Measurements from ENCODE around the gene CEL. TPM values are rescaled to one million over a fixed set of nuclear protein-coding genes. Genes with fewer than 3 reads are reported as not detected.

CEL gene
- total RNA-seq, 2 donors from 2014 or later = 1.2 to 4.2 TPM

DNA sequence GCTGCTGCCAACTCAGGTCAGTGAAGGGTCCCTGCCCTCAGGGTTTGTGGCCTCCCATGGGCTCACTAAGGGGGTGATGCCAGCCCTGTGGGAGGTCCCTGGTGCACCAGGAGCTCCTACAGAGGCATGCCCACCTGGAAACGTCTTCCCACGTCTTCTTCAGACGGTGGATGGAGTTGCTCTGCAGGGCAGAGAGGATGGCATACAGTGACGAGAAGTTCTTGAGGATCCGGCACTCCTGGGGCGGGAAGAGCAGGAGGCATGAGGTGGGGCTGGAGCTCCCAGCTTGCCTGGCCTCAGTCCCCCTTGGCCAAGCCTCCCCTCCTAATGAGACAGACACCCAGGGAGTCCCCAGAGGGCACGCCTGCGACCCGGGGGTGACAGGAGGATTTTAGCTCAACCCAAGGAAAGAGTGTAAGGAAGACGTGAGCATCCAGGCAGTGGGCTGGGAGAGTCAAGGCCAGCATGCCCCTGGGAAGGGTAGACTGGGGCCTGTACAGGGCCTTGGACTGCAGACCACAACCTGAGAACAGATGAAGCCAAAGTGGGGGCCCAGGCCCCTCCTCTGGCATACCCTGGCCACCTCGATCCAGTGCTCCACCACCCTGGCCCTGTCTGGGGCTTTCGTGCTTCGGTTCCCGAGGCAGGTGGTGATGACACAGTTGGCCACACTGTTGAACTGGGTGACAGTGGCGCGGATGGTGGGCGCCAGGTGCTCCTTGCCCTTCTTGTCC is 44.9 kb downstream of the CEL start:
- Mint-ChIP-seq H3K4me1 (no peaks in the 10 kb centered on the region), H3K9me3 (no peaks in the 10 kb centered on the region), H3K36me3 (ENCODE audit: low read depth) (peaks cover 93% of the 10 kb centered on the region), H3K27ac (peak overlapping the region; percentile 54), H3K27me3 (no peaks in the 10 kb centered on the region), H3K4me3 (no peak overlapping the region)
- ATAC-seq (replicated peaks) = no peak

DNA sequence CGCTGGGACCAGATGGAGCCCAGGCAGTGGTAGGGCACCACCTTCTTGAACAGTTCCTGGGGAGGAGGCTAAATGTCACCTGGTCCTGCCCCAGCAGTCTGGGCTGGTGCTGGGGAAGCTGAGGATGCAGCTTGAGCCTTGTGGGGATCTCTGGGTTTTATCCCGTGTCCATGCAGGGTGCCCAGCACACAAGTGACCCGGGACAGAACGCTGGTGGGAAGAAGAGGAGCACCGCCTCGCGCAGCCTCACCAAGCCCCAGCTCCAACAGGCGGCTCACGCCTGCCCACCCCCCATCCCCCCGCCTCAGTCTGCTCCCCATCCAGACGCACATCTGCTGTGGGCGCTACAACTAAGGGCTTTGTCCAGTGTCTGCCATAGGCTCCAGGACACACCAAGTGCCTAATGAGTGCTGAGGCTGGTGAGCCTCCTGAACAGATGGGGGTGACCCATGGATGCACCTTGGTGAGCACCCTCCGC is 45.5 kb downstream of the CEL start:
- Mint-ChIP-seq H3K4me3 (no peak overlapping the region), H3K27me3 (no peaks in the 10 kb centered on the region), H3K9me3 (no peaks in the 10 kb centered on the region), H3K27ac (no peak overlapping the region), H3K4me1 (no peaks in the 10 kb centered on the region), H3K36me3 (ENCODE audit: low read depth) (peaks cover 93% of the 10 kb centered on the region)
- no peak for ATAC-seq (replicated peaks)

DNA sequence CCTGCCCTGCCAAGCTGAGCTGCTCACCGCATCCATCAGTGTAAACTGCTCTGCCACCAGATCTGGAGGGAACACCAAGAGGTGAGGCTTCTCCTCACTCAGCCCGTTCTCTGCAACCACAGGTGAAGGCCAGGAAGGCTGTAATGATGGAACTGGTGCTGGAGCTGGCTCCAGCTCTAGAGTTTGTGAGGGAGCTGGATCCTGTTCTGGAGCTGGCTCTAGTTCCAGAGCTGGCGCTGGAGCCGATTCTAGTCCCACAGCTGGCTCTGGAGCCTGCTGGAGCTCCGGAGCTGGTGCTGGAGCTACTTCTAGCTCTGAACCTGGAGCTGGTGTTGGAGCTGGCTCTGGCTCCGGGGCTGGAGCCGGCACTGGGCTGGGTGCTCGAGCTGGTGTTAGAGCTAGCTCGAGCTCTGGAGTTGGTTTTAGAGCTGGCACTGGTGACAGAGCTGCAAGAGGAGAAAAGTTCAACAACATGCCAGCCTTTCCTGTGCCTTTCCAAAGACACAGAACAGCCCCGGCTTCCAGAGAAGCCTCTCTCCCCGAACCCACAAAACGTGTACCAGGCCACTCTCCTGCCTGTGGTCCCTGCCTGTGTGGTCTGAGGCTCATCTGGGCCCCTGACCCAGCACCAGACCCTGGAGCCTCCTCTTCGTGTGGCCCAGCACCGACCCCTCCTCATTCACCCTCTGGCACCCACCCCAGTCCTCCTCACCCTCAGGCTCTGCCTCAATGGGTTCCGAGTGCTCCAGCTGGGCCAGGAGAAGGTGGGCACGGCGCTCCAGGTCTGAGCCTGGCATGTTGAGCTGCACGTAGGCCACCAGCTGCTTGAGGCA is 46.4 kb downstream of the CEL start:
- Mint-ChIP-seq H3K27me3 (no peaks in the 10 kb centered on the region), H3K9me3 (no peaks in the 10 kb centered on the region), H3K36me3 (ENCODE audit: low read depth) (peaks cover 92% of the 10 kb centered on the region), H3K4me1 (no peaks in the 10 kb centered on the region), H3K4me3 (no peak overlapping the region), H3K27ac (no peak overlapping the region)
- no peak for ATAC-seq (replicated peaks)

DNA sequence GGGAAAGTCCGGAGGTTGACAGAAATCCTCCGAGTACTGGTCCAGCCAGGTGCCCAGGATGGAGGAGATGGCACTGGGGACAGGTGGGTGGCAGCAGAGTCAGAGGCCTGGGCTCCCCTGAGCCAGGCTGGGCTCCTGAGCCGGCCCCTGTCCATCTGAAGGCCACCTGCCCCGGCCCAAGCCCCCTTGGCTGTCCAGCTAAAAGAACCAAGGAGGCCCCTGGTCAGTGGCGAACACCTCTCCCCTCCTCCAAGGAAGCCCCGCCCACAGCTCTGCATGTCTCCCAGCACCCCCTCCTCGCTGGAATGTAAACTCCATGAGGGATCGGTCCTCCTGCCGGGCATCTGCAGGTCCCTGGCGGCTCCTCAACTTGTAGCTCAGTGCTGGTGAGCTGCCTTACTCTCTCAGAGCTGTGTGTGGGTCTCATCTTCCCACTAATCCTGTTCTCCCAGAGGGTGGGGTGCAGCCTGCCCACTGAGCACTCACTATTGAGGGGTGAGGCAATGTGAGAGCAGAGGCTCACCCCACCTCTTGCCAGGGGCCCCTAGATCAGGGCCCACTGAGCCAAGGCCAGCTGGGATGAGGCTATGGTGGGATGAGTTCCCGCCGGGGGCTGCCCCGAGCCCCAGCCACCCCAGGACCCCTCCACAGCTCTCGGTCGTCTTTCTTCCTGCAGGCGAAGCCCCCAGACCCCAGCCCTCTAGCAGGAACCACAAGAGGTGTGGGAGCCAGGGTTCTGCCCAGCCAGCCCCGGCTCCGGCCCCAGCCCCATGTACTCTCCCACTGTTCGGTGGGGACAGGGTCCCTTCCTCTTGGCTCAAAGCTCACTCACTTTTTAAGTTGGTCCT is 47.2 kb downstream of the CEL start:
- H3K27ac Mint-ChIP-seq = peak overlapping the region; percentile 17
- H3K36me3 Mint-ChIP-seq (ENCODE audit: low read depth) = peaks cover 94% of the 10 kb centered on the region
- H3K9me3 Mint-ChIP-seq = no peaks in the 10 kb centered on the region
- no peaks in the 10 kb centered on the region for H3K27me3 Mint-ChIP-seq
- ATAC-seq (replicated peaks) = no peak
- H3K4me1 Mint-ChIP-seq = peaks cover 4% of the 10 kb centered on the region
- no peak overlapping the region for H3K4me3 Mint-ChIP-seq

DNA sequence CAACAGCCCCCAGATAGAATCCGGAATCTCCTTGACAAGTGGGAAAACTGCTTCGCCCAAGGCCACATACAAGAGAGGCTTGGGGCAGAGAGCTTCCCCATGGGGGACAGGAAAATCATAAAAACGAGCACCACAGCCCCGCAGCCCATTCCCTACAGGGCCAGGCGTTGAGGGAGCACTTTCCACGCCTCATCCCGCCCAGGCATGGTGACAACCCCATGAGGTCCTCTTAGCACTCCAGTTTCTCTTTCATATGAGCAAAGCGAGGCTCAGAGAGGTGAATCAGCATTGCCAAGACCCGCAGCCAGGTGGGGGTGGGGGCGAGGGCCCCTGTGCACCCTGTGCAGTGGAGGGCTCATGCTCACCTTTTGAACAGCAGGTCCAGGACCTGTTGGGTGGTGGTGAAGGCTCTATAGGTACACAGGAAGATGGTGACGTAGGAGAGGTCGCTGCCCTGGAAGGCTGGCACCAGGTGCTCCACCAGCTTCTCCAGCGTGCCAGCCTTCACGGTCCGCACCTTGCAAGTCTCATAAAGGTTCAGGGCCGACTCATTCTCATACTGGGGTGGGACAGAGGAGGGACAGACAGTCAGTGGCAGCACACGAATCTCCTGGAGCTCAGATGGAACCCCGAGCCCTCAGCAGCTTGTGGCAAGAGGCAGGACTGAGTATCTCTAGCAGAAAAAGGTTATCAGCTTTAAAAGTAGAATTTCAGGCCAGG is 48.3 kb downstream of the CEL start:
- H3K4me1 Mint-ChIP-seq = peaks cover 4% of the 10 kb centered on the region
- peaks cover 84% of the 10 kb centered on the region for H3K36me3 Mint-ChIP-seq (ENCODE audit: low read depth)
- no peak for ATAC-seq (replicated peaks)
- no peak overlapping the region for H3K4me3 Mint-ChIP-seq
- H3K27me3 Mint-ChIP-seq = no peaks in the 10 kb centered on the region
- peak overlapping the region; percentile 17 for H3K27ac Mint-ChIP-seq
- H3K9me3 Mint-ChIP-seq = no peaks in the 10 kb centered on the region

DNA sequence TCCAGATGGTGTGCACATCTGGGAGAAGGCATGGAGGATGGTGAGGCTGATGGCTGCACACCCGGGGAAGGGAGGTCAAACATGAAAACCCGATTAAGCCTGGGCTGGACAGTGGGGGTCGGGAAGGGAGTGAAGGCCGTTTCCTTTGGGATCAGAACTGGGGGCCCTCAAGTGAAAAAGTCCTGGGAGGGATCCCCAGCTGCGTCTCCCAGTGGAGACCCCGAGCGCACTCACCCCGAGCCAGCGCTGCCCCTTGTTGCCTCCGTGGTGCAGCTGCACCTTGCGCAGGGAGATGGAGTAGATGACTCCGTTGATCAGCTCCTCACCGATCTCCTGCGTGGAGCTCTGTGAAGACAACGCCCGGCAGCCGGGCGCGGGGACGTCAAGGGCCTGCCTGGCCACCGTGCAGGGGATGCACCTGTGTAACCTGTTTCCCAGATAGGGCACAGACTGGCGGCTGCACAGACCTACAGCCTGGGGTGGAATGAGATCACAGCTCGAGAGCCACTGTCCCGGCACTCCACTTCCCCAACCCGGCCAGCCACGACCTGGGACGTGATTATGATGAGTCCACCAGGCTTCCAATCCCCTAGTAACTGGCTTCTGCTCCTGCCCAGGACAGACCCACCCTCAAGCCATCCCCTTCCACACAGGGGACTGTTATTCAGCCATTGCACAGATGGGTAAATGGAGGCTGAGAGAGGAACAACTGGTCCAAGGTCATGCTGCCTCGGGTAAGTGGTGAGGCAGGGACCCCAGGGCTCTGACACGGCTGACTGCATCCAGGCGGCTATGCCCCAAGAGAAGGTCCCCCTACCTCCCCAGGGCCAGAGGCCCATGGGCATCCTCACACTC is 50.3 kb downstream of the CEL start:
- no peak for ATAC-seq (replicated peaks)
- Mint-ChIP-seq H3K4me1 (peaks cover 15% of the 10 kb centered on the region), H3K27me3 (no peaks in the 10 kb centered on the region), H3K4me3 (peak overlapping the region; percentile 85), H3K9me3 (no peaks in the 10 kb centered on the region), H3K36me3 (ENCODE audit: low read depth) (peaks cover 75% of the 10 kb centered on the region), H3K27ac (no peak overlapping the region)

DNA sequence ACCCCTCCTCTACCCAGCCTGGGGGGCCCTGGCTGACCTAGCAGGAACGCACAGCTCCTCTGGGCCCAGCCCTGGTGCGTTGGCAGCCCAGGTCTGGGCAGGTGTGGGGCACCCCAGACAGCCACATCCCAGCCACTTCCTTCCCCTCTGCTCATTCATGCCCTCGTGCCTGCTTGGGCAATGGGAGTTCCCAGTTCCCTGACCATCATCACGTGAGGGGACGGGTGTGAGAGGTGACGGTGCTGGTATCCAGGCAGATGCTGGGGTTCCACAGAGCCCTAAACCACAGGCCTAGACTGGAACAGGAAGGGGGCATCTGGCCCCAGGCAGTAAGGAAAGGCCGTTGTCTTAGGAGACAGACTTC is 50.9 kb downstream of the CEL start:
- H3K4me3 Mint-ChIP-seq = peak overlapping the region; percentile 85
- peak; percentile 5 for ATAC-seq (replicated peaks)
- no peaks in the 10 kb centered on the region for H3K27me3 Mint-ChIP-seq
- H3K4me1 Mint-ChIP-seq = peaks cover 20% of the 10 kb centered on the region
- no peak overlapping the region for H3K27ac Mint-ChIP-seq
- peaks cover 76% of the 10 kb centered on the region for H3K36me3 Mint-ChIP-seq (ENCODE audit: low read depth)
- H3K9me3 Mint-ChIP-seq = no peaks in the 10 kb centered on the region

DNA sequence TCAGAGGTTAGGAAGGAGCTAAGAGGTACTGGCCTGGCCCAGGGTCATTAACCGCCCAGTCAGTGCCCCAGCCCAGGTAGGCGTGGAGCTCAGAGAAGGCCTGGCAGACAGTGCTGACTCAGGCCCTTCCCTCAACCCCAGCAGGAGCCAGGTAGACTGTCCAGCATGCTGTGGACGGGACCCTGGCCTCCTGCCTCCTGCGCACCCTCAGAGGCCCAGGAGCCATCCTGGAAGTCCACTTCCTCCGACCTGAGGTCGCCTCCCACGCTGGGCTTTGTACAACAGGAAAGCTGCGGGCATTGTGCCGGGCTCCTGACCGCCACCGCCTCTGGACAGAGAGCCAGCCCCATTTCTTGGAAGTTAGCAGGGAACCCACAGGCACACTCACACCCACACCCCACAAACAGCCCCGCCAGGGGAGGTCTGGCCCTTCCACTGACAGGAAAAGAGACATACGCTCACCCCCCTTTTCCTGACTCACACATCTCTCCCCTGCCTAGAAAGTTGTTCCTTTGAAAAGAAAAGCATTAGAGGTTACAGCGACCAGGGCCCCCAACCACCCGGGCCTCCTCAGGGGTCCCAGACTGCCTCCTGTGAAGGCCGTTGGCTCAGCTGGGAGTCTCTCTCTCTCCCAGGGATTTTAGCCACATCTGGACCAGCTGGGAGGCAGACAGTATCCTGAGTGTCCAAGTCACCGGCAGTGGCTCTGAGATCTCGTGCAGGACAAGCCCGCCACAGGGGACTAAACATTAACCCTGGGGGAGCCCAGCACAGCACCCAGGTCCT is 51.6 kb downstream of the CEL start:
- peaks cover 73% of the 10 kb centered on the region for H3K36me3 Mint-ChIP-seq (ENCODE audit: low read depth)
- H3K4me1 Mint-ChIP-seq = peaks cover 24% of the 10 kb centered on the region
- H3K4me3 Mint-ChIP-seq = peak overlapping the region; percentile 85
- peak; percentile 20 for ATAC-seq (replicated peaks)
- no peaks in the 10 kb centered on the region for H3K27me3 Mint-ChIP-seq
- H3K9me3 Mint-ChIP-seq = no peaks in the 10 kb centered on the region
- H3K27ac Mint-ChIP-seq = peak overlapping the region; percentile 78

DNA sequence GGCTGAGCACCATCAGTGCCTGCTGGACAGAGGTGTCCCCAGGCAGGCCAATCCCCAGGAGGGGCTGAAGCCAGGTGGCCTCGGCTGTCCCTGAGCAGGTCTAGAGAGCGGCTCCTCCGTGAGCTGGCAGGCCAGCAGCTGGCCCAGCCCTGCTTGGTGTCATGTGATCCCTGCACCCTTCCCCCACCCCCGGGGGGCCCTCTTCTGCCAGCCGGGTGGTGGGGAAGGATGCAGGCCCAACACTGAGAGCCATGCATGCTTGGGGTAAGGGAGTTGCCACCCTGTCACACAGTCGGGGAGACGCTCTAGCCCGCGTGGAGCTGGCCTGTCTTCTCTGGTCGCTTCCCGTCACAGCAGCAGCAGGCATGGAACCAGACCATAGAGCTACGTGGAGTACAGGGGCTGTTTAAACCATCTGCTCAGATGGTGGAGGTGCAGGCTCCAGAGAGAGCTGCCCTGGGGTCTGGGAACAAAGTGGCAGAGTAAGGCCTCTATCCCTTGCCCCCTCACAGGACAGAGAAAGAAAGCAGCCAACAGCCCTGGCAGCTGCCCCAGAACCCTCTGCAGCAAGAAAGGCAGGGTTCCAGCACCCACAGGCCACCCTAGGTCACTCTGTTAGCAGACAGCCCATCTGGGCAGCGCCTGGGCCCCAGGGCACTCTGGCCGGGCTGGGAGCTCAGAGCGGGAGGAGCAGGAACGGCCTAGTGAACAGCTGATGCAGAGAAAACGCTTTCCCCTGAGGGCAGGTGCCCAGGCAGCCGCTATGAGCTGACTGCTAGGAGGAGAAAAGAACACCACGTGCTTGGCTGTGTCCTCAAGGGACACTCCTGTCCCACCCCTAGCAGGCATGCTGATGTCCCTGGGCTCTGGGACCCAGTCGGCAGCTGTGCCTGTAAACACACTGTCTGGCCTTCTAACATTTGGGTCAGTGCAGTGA is 52.4 kb downstream of the CEL start:
- Mint-ChIP-seq H3K27me3 (no peaks in the 10 kb centered on the region), H3K4me1 (peaks cover 29% of the 10 kb centered on the region), H3K9me3 (no peaks in the 10 kb centered on the region), H3K36me3 (ENCODE audit: low read depth) (peaks cover 72% of the 10 kb centered on the region), H3K4me3 (peak overlapping the region; percentile 85), H3K27ac (peak overlapping the region; percentile 78)
- no peak for ATAC-seq (replicated peaks)

DNA sequence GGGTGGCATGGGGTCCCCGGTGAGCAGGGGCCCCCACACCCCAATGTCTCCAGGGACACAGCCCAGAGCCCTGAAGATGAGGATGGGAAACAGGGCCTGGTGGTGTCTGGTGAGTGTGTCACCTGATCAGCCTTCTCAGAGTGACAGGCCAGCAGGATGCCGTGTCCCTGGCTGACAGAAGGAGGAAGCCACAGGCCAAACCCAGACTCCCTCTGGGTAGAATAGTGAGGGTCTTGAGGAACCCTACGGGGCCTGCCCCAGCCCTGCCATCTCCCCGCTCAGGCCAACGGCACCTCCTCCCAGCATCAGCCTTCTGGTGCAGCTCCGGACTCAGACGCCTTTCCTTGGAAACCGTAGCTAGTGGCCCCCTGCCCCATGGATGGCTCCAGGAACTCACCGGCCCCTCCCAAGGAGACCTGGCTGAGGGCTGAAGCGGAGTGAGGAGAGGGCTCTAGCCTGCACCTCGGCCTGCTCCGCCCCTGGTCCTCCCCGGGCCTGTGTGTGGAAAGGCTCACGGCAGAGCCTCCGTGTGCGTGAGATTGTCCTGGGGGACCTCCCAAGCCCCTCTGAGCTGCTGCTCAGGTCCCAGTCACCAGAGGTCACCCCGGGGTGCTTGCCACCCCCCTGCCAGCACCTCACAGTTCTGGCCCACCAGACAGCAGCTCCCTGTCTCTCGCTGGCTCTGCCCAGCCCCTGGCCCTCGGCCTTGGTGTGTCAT is 53.3 kb downstream of the CEL start:
- no peak for ATAC-seq (replicated peaks)
- Mint-ChIP-seq H3K4me1 (peaks cover 29% of the 10 kb centered on the region), H3K9me3 (no peaks in the 10 kb centered on the region), H3K27ac (peak overlapping the region; percentile 93), H3K4me3 (peak overlapping the region; percentile 85), H3K36me3 (ENCODE audit: low read depth) (peaks cover 68% of the 10 kb centered on the region), H3K27me3 (no peaks in the 10 kb centered on the region)

DNA sequence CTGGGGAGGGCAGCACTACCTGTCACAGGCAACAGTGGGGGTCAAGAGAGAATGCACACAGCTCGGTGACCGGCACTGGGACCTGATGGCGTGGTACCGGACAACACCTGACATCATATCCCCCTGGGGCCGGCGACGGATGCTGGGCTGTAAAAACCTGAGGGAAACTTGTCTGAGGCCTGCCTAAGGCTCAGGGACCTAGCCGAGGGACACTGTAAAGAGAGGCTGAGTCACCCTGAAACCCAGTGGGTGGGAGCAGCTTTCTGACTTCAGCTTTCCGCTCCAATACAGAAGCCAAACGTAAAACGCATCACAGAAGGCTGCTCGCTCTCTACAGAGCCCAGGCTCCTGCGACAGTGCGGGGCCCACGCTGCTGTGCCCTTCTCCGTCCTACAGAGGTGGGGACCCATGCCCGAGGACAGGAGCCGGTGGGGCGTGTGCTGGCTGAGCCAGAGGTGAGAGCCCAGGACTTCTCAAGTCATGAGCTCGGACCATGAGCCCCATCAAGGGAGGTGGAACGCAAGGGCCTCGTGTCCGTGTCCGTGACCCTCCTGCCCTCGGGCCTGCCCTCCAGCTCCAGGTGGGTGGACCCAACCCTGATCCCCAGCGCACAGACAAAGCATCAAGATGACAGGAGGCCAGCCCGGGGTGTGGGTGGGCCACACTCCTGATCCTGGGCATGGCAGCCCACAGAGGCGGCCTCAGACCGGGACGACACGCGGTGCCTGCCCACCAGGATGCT is 54.0 kb downstream of the CEL start:
- peak overlapping the region; percentile 93 for H3K27ac Mint-ChIP-seq
- peaks cover 29% of the 10 kb centered on the region for H3K4me1 Mint-ChIP-seq
- no peaks in the 10 kb centered on the region for H3K27me3 Mint-ChIP-seq
- peaks cover 67% of the 10 kb centered on the region for H3K36me3 Mint-ChIP-seq (ENCODE audit: low read depth)
- H3K4me3 Mint-ChIP-seq = peak overlapping the region; percentile 85
- peak; percentile 96 for ATAC-seq (replicated peaks)
- H3K9me3 Mint-ChIP-seq = no peaks in the 10 kb centered on the region

Measured in activated T-helper 17 cell treated with anti-CD3 and anti-CD28 coated beads, Interleukin-2, amount 50 U/mL, for 72 hours (primary cell).